HEK293 (cell line): ENCODE measurements around the gene AURKAIP1.

ENCODE experiments used
- OVOL3 ChIP-seq: fragments of 450-650 bp; formaldehyde crosslinking; IDR thresholded peaks from 2 replicates; pipeline ENCODE4 v1.5.1; 2016; ENCODE audit warnings: missing biosample characterization, missing genetic modification characterization
- SCRT1 ChIP-seq: fragments of 450-650 bp; formaldehyde crosslinking; IDR thresholded peaks from 2 replicates; pipeline ENCODE4 v1.5.1; 2016; ENCODE audit warnings: missing biosample characterization, missing genetic modification characterization, borderline replicate concordance
- ZNF248 ChIP-seq: fragments of 450-650 bp; formaldehyde crosslinking; IDR thresholded peaks from 2 replicates; pipeline ENCODE4 v1.5.1; 2017; ENCODE audit warnings: missing biosample characterization, missing genetic modification characterization
- ZNF398 ChIP-seq: fragments of 450-650 bp; formaldehyde crosslinking; IDR thresholded peaks from 2 replicates; pipeline ENCODE4 v1.5.1; 2017; ENCODE audit warnings: missing biosample characterization, missing genetic modification characterization
- TF ChIP-seq, protein P1 (sequence below): fragments of 450-650 bp; formaldehyde crosslinking; IDR thresholded peaks from 2 replicates; pipeline ENCODE4 v1.5.1; 2016; ENCODE audit warnings: missing biosample characterization, missing genetic modification characterization
- TF ChIP-seq, protein P2 (sequence below): fragments of 450-650 bp; formaldehyde crosslinking; IDR thresholded peaks from 2 replicates; pipeline ENCODE4 v1.5.1; 2016; ENCODE audit warnings: missing biosample characterization, missing genetic modification characterization
- TF ChIP-seq, protein P3 (sequence below): fragments of 450-650 bp; formaldehyde crosslinking; IDR thresholded peaks from 2 replicates; pipeline ENCODE4 v1.5.1; 2016; ENCODE audit warnings: missing biosample characterization, missing genetic modification characterization

GRCh38 chr1:1345860-1346500 lies 29.0 kb downstream of the AURKAIP1 start:
- TF ChIP-seq OVOL3 (no peak), ZNF248 (no peak), SCRT1 (tag by site-specific recombination) (no peak), ZNF398 (tag by site-specific recombination) (no peak)
- TF ChIP-seq, protein P1, sequence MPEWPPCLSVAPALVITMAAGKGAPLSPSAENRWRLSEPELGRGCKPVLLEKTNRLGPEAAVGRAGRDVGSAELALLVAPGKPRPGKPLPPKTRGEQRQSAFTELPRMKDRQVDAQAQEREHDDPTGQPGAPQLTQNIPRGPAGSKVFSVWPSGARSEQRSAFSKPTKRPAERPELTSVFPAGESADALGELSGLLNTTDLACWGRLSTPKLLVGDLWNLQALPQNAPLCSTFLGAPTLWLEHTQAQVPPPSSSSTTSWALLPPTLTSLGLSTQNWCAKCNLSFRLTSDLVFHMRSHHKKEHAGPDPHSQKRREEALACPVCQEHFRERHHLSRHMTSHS = no peak
- TF ChIP-seq, protein P2, sequence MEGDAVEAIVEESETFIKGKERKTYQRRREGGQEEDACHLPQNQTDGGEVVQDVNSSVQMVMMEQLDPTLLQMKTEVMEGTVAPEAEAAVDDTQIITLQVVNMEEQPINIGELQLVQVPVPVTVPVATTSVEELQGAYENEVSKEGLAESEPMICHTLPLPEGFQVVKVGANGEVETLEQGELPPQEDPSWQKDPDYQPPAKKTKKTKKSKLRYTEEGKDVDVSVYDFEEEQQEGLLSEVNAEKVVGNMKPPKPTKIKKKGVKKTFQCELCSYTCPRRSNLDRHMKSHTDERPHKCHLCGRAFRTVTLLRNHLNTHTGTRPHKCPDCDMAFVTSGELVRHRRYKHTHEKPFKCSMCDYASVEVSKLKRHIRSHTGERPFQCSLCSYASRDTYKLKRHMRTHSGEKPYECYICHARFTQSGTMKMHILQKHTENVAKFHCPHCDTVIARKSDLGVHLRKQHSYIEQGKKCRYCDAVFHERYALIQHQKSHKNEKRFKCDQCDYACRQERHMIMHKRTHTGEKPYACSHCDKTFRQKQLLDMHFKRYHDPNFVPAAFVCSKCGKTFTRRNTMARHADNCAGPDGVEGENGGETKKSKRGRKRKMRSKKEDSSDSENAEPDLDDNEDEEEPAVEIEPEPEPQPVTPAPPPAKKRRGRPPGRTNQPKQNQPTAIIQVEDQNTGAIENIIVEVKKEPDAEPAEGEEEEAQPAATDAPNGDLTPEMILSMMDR (tag by site-specific recombination) = no peak
- TF ChIP-seq, protein P3, sequence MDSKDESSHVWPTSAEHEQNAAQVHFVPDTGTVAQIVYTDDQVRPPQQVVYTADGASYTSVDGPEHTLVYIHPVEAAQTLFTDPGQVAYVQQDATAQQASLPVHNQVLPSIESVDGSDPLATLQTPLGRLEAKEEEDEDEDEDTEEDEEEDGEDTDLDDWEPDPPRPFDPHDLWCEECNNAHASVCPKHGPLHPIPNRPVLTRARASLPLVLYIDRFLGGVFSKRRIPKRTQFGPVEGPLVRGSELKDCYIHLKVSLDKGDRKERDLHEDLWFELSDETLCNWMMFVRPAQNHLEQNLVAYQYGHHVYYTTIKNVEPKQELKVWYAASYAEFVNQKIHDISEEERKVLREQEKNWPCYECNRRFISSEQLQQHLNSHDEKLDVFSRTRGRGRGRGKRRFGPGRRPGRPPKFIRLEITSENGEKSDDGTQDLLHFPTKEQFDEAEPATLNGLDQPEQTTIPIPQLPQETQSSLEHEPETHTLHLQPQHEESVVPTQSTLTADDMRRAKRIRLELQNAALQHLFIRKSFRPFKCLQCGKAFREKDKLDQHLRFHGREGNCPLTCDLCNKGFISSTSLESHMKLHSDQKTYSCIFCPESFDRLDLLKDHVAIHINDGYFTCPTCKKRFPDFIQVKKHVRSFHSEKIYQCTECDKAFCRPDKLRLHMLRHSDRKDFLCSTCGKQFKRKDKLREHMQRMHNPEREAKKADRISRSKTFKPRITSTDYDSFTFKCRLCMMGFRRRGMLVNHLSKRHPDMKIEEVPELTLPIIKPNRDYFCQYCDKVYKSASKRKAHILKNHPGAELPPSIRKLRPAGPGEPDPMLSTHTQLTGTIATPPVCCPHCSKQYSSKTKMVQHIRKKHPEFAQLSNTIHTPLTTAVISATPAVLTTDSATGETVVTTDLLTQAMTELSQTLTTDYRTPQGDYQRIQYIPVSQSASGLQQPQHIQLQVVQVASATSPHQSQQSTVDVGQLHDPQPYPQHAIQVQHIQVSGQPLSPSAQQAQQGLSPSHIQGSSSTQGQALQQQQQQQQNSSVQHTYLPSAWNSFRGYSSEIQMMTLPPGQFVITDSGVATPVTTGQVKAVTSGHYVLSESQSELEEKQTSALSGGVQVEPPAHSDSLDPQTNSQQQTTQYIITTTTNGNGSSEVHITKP (tag by site-specific recombination) = no peak
